ES-I3 (cell line): ENCODE measurements around the gene FADS3.
"Not testable (repeated sequence)": the region's sequence is repeated elsewhere in the genome, so short reads cannot be mapped to it uniquely, and the experiment has no call there.

Source experiments
- H3K36me3 ChIP-seq: 2 replicates; pipeline ENCODE4 v1.6.1; 2013; ENCODE audit warnings: mild to moderate bottlenecking, low read length, control low read depth, moderate library complexity; ENCODE audit not compliant: insufficient read depth
- H3K4me1 ChIP-seq: 2 replicates; pipeline ENCODE4 v1.6.1; 2013; ENCODE audit warnings: mild to moderate bottlenecking, control low read depth, low read length; ENCODE audit not compliant: insufficient read depth
- H3K9ac ChIP-seq: 2 replicates; pipeline ENCODE4 v1.6.1; 2013; ENCODE audit warnings: low read depth, mild to moderate bottlenecking, low read length, moderate library complexity
- H3K9me3 ChIP-seq: 2 replicates; pipeline ENCODE4 v1.6.1; 2013; ENCODE audit warnings: mild to moderate bottlenecking, low read length, moderate library complexity; ENCODE audit not compliant: control insufficient read depth, insufficient read depth

Gene FADS3

DNA sequence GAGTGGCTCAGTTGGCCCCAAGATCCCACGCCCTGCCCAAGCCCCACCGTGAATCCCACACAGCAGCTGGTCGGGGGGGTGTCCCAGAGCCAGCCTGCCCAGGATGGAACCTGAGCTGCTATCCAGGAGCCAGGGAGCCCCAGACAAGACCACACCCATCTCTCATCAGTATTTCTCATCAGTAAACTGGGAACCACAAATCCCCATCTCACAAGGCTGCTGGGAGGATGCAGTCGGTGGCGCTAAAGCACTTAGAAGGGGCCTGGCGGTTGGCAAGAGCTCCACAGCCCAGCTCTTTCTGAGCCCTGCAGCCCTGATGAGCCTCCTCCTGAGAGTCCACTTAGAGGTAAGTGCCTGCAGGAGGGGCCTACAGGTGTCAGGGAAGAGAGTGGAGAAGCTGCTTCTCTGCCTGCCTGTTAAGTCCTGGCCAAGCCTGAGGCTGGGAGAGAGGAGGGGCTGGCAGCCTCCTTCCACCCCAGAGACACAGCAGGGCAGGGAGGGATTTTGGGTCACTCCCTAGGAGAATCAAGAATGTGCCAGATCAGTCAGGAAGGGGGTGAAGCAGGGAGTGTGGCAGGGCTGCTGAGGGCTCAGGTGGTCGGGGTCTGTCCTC is 6.1 kb downstream of the FADS3 start:
- H3K4me1 ChIP-seq: peaks cover 15% of the 10 kb centered on the region
- no peak overlapping the region for H3K9ac ChIP-seq

DNA sequence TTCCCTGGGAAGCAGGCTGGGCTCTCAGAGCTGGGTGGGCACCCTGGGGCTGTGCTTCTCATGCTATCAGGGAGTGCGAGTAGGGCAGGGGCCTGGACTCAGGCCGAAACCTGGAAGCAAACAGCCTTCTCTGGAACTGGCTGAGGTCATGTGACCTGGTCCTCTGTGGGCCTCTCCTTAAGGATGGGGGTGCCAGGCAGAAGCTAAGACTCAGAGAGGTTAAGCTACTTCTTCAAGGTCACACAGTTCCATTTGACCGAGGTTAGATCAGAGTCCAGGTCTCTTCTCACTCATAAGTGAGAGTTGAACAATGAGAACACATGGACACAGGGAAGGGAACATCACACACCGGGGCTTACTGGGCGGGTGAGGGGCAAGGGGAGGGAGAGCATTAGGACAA is 7.4 kb downstream of the FADS3 start:
- peaks cover 18% of the 10 kb centered on the region for H3K4me1 ChIP-seq
- no peak overlapping the region for H3K9ac ChIP-seq
- 0 out of 2 replicates have a peak, but pooled peaks cover 2% of the 10 kb centered on the region for H3K9me3 ChIP-seq
- no peaks in the 10 kb centered on the region for H3K36me3 ChIP-seq

More for the DNA sequence above, 6.1 kb downstream of the FADS3 start:
- no peaks in the 10 kb centered on the region for H3K36me3 ChIP-seq
- 0 out of 2 replicates have a peak, but pooled peaks cover 2% of the 10 kb centered on the region for H3K9me3 ChIP-seq

DNA sequence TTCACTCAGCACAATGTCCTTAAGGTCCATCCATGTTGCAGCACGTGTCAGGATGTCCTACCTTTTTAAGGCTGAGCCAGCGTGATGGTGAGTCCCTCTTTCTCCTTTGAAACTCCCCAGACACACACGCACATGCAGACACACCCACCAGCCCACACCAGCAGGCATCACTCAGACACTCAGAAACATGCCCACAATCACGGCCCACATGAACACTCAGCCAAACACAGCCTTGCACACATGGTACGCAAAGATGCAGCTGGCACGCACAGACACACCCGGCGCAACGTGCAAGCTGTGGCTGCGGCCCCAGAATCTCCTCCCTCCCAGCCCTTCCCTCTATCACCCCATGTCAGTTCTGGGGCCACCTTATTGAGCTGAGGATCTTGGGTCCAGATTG is 8.0 kb downstream of the FADS3 start:
- Histone ChIP-seq H3K9me3 (0 out of 2 replicates have a peak, but pooled peaks cover 2% of the 10 kb centered on the region), H3K4me1 (peaks cover 18% of the 10 kb centered on the region), H3K36me3 (no peaks in the 10 kb centered on the region), H3K9ac (no peak overlapping the region)

DNA sequence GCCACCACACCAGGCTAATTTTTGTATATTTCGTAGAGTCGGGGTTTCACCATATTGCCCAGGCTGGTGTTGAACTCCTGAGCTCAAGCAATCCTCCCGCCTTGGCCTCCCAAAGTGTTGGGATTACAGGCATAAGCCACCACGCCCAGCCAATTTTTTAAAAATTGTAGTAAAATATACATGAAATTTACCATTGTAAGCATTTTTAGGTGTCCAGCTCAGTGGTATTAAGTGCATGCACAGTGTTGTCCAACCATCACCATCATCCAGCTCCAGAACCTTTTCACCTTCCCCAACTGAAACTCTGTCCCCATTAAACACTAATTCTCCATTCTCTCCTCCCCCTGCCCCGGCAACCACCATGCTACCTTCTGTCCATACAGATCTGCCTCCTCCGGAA is 8.5 kb downstream of the FADS3 start:
- Histone ChIP-seq H3K9ac (no peak overlapping the region), H3K9me3 (0 out of 2 replicates have a peak, but pooled peaks cover 2% of the 10 kb centered on the region), H3K36me3 (no peaks in the 10 kb centered on the region), H3K4me1 (peaks cover 18% of the 10 kb centered on the region)

DNA sequence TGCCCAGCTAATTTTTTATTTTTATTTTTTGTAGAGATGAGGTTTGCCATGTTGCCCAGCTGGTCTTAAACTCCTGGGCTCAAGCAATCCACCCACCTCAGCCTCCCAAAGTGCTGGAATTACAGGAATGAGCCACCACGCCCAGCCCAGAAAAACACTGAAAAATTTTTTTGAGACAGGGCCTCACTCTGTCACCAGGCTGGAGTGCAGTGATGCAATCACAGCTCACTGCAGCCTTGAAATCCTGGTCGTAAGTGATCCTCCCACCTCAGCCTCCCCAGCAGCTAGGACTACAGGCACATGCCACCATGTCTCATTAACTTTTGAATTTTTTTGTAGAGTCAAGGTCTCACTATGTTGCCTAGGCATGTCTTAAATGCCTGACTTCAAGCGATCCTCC is 9.1 kb downstream of the FADS3 start:
- not testable (repeated sequence) for H3K9me3 ChIP-seq, H3K36me3 ChIP-seq, H3K9ac ChIP-seq
- H3K4me1 ChIP-seq: peaks cover 18% of the 10 kb centered on the region

DNA sequence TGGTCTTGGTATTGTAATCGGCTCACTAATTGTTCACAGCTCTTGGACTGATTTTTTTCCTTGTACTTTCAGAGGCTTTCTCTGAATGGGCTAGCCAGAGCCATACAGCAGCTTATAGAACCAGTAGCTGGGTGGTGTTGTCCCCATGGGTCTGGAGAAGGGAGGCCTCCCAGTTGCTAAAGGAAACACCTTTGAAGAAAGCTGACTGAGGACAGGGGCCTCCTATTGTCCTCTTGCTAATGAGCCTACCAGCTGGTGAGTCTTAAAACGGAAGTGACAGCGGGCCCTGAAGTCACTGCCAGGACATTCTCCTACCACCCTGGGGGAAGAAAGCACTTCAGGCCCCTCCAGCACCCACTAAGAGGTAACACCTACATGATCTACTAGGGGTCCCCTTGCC is 9.9 kb downstream of the FADS3 start:
- H3K36me3 ChIP-seq: no peaks in the 10 kb centered on the region
- no peaks in the 10 kb centered on the region for H3K9me3 ChIP-seq
- no peak overlapping the region for H3K9ac ChIP-seq
- peaks cover 18% of the 10 kb centered on the region for H3K4me1 ChIP-seq

DNA sequence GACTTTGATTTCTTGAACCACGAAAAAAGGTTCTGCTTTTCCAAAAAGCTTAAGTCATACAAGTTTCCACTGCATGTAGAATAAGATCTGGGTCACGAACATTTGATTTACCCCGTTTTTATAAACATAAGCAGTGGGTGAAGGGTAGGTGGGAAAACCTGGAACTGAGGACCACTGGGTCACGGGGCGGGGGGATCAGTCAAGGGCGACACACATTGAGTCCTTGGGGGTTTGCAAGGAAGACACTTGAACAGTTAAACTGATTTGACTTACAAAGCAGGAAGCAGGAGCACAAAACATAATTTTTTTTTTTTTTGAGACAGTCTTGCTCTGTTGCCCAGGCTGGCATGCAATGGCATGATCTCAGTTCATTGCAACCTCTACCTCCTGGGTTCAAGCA is 10.9 kb downstream of the FADS3 start:
- Histone ChIP-seq H3K9me3 (no peaks in the 10 kb centered on the region), H3K9ac (no peak overlapping the region), H3K4me1 (peaks cover 18% of the 10 kb centered on the region), H3K36me3 (no peaks in the 10 kb centered on the region)

DNA sequence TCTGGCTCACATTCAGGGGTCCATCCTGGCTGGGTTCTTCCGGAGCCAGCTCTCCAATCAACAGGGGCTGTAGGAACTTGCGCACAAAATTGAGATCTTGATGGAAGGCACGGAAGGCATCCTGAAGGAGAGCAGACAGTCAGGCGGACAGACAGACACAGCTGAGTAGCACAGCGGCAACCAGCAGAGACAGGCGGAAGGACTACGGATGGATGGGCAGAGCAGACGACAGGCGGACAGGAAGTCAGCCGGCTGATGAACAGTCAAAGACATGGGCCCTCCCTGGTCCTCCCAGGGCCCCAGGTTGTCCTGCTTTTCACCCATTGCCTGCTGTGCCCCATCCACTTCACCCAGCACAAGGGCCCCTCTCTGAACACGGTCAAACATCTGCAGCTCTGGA is 11.3 kb downstream of the FADS3 start:
- H3K9ac ChIP-seq: no peak overlapping the region

DNA sequence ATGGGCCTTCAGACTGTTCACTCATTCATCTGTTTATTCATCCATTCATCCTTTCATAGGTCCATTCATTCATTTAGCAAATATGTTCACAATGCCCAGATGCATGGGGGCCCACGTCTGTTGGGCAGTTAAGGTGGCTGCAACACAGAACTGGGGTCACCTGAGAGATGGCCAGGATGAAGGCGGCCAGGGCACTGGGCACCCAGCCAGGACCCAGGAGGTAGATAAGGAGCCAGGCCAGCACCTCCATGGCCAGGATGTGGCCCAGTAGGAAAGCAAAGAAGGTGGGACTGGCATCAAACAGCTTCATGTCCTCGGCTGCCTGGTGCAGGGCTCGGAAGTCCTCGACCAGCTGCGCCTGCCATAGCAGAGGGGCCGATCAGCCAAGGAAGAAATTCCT is 12.2 kb downstream of the FADS3 start:
- Histone ChIP-seq H3K9ac (no peak overlapping the region), H3K36me3 (no peaks in the 10 kb centered on the region), H3K9me3 (no peaks in the 10 kb centered on the region), H3K4me1 (peaks cover 21% of the 10 kb centered on the region)

More for the DNA sequence above, 11.3 kb downstream of the FADS3 start:
- Histone ChIP-seq H3K36me3 (no peaks in the 10 kb centered on the region), H3K4me1 (peaks cover 18% of the 10 kb centered on the region), H3K9me3 (no peaks in the 10 kb centered on the region)

DNA sequence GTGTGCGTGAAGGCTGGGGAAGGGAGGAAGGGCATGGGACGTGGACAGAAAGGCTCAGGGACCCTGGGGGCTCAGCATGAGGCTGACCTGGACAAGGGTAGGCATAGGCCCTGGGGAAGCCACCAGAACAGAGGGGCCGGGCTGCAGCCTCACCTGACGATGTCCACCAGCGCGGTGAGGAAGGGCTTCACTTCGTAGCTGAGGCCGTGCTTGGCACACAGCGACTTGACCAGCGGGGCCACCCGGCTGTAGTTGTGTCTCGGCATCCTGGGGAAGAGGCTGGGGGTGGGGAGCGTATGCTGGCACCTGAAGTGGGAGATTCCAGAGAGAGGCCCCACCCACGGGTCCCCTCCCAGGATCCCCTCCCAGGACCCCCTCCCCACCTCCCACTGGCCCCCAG is 15.6 kb downstream of the FADS3 start:
- no peak overlapping the region for H3K9ac ChIP-seq
- H3K4me1 ChIP-seq: peaks cover 18% of the 10 kb centered on the region; the same call in 1 of the 2 replicates
- H3K36me3 ChIP-seq: no peaks in the 10 kb centered on the region

DNA sequence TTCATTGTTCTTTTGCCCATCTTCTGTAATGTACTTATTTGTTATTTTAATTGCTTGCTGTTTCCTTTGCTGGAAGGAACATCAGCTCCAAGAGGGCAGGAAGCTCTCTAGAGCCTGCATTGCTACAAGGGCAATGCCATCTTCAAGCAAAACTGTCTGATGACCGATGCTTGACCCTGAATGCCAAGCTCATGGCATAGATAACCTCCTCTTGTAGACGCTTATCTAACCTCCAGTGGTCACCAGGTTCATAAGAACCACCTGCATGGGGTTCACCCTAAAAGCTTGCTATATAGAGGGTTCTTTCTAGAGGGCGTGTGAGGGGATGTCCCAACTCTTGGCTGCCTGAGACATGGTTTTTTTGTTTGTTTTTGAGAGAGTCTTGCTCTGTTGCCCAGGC is 16.5 kb downstream of the FADS3 start:
- Histone ChIP-seq H3K36me3 (no peaks in the 10 kb centered on the region), H3K9ac (no peak overlapping the region), H3K9me3 (no peaks in the 10 kb centered on the region), H3K4me1 (peaks cover 12% of the 10 kb centered on the region; the same call in 1 of the 2 replicates)

More for the DNA sequence above, 15.6 kb downstream of the FADS3 start:
- H3K9me3 ChIP-seq: no peaks in the 10 kb centered on the region

DNA sequence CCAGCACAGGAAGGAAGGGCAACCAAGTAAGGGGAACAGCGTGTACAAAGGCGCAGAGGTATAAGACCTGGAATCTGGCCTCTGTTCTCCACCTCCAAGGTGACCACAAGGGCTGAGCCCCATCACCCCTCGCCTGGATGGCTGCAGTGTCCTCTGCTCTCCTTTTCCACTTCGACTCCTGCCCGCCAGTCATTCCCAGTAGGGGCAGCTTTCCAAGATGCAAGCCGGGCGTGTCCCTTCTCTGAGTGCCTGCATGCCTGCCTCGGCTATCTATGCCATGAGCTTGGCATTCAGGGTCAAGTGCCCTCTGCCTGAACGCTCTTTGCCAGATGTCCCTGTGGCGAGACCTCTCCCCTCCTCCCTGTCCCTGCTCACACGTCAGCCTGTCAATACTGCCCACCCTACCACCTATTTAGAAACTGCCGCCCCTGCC is 17.0 kb downstream of the FADS3 start:
- no peak overlapping the region for H3K9ac ChIP-seq

DNA sequence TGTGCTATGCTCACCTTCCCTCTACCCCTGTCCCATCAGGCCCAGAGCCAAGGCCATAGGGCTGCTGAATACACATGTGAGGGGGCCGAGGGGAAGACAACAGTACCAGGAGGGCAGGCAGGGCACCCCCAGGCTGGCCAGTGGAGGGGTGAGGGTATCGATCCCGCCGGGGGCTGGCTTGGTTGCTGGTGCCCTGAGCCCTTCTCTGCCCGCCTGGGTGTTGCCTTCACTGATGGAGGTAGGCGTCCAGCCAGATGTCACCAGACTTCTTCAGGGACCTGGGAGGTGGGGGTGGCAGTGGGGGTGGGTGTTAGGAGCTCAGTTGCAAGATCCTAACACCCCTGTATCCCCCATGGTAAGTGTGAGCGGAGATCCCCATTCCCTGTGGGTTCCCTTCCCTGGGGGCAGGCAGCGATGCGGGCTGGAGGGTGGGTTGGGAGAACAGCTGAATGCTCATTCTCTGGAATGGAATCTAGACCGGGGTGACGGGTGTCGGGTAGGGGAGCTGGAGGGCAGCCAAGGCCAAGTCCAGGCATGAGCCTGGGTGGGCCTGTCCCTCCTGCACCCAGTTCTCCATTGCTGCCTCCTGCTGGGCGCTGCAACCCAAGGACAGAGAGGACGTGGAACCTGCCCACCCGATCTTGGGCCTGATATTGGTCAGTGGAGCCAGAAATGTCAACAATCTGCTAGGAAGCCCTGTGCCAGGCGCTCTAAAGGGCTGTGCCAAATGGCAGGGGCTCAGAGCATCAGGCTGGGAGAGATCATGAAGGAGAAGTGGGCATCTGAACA is 17.6 kb downstream of the FADS3 start:
- no peaks in the 10 kb centered on the region for H3K36me3 ChIP-seq
- H3K4me1 ChIP-seq: peaks cover 9% of the 10 kb centered on the region; the same call in 1 of the 2 replicates
- H3K9ac ChIP-seq: no peak overlapping the region
- no peaks in the 10 kb centered on the region for H3K9me3 ChIP-seq

More for the DNA sequence above, 17.0 kb downstream of the FADS3 start:
- Histone ChIP-seq H3K9me3 (no peaks in the 10 kb centered on the region), H3K36me3 (no peaks in the 10 kb centered on the region), H3K4me1 (peaks cover 9% of the 10 kb centered on the region; the same call in 1 of the 2 replicates)

DNA sequence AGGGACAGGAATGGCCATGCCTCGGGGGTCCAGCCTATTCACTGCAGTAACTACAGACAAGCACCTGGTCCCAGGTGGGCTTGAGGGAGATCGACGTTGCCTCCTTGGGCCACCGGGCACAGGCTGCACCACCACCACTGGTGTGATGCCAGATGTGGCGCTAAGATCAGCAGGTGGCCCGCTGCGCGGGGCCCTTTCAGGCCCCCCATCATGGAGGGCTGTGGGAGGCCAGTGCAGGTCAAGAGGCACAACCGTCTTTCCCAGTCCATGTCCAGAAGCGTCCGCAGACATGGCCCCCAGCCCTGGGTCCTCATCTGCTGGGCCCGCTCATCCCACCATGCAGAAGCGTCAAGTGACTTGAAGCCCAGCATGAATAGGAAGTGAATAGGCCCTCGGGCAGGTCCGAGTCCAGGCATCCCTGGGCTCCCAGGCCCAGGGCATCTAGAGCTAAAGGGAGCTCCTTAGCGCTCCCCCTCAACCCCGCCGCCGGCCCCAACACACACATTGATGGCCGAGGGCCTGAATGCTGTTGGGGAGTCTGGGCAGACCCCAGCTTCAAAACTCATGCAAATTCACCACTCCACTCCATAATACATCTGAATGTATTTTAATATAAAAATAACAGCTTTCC is 18.3 kb downstream of the FADS3 start:
- no peak overlapping the region for H3K9ac ChIP-seq

More for the DNA sequence above, 18.3 kb downstream of the FADS3 start:
- Histone ChIP-seq H3K4me1 (peaks cover 9% of the 10 kb centered on the region; the same call in 1 of the 2 replicates), H3K9me3 (no peaks in the 10 kb centered on the region), H3K36me3 (no peaks in the 10 kb centered on the region)
